GM12875 (cell line): ENCODE measurements around the gene CTXND2.

ENCODE experiments used
- H3K4me3 ChIP-seq: one replicate; pipeline ENCODE4 v1.5.1; 2011; ENCODE audit warnings: low read depth, low read length, control low read depth
- CTCF ChIP-seq: IDR thresholded peaks from 2 replicates; pipeline ENCODE4 v1.5.1; 2011; ENCODE audit warnings: low read depth, mild to moderate bottlenecking, control low read depth, inconsistent platforms, low read length, moderate library complexity, borderline replicate concordance; ENCODE audit not compliant: insufficient read depth

The CTXND2 gene

DNA sequence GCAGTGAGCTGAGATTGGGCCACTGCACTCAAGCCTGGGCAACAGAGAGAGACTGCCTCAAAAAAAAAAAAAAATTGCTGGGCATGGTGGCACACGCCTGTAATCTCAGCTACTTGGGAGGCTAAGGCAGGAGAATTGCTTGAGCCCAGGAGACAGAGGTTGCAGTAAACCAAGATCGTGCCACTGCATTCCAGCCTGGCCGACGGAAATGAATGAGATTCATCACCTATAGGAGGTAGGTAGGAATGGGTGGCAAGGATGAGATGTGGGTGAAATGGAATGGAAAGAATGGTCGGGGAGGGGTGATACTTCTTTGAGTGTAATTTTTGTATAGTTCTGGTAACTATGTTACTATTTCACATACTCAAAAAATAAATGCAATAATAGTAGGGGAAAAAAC is 15.4 kb downstream of the CTXND2 start:
- no peak overlapping the region for H3K4me3 ChIP-seq
- no peak for TF ChIP-seq CTCF

- no peak for TF ChIP-seq CTCF
- H3K4me3 ChIP-seq: no peak overlapping the region
These were observed 15.8 kb downstream of the CTXND2 start for GRCh38 chr1:150902751-150903150.

GRCh38 chr1:150905301-150905700 is 18.4 kb downstream of the CTXND2 start:
- no peak for TF ChIP-seq CTCF
- no peak overlapping the region for H3K4me3 ChIP-seq

- no peak for TF ChIP-seq CTCF
- no peak overlapping the region for H3K4me3 ChIP-seq
These were observed 19.4 kb downstream of the CTXND2 start for GRCh38 chr1:150906329-150906728.

- no peak overlapping the region for H3K4me3 ChIP-seq
- no peak for TF ChIP-seq CTCF
These were observed 19.9 kb downstream of the CTXND2 start for GRCh38 chr1:150906813-150907212.

- H3K4me3 ChIP-seq: no peak overlapping the region
These were observed 22.7 kb downstream of the CTXND2 start for GRCh38 chr1:150909585-150910180.

More at GRCh38 chr1:150909585-150910180, 22.7 kb downstream of the CTXND2 start:
- TF ChIP-seq CTCF: no peak
